H1 (cell line): ENCODE measurements around the gene COLQ.

Source experiments
- CEBPB ChIP-seq: IDR thresholded peaks from 2 replicates; pipeline ENCODE4 v1.6.1; 2012; ENCODE audit warnings: low read depth, low read length
- EZH2 ChIP-seq: fragments of 200-600 bp; sonication (generic); IDR thresholded peaks from 2 replicates; pipeline ENCODE4 v1.7.1; 2012; ENCODE audit warnings: low read depth, mild to moderate bottlenecking, moderate library complexity, low read length, inconsistent platforms; ENCODE audit not compliant: severe bottlenecking
- MAFK ChIP-seq: IDR thresholded peaks from 2 replicates; pipeline ENCODE4 v1.6.1; 2012; ENCODE audit warnings: low read depth, mild to moderate bottlenecking, improper control_type of control experiment, low read length
- POLR2A ChIP-seq, 2 experiments: IDR thresholded peaks; 1 replicate in 1 of 2; 2 replicates in 1 of 2; pipeline ENCODE4 v1.6.1; 2011; ENCODE audit warnings: low read depth in 2 of 2, low read length in 2 of 2, mild to moderate bottlenecking in 2 of 2; ENCODE audit errors: control extremely low read depth in 1 of 2
- RFX5 ChIP-seq: IDR thresholded peaks from 2 replicates; pipeline ENCODE4 v1.6.1; 2011; ENCODE audit warnings: low read depth, low read length, improper control_type of control experiment, borderline replicate concordance
- SP1 ChIP-seq: IDR thresholded peaks from 2 replicates; pipeline ENCODE4 v1.6.1; 2011; ENCODE audit warnings: low read depth, low read length
- TAF1 ChIP-seq: IDR thresholded peaks from 2 replicates; pipeline ENCODE4 v1.6.1; 2011; ENCODE audit warnings: mild to moderate bottlenecking, low read depth, low read length
- TF ChIP-seq, protein P1 (sequence below), 3 experiments: IDR thresholded peaks; 1 replicate in 2 of 3; 2 replicates in 1 of 3; pipeline versions ENCODE4 v1.5.1 to v1.6.1; 2011; ENCODE audit warnings: low read length in 3 of 3, mild to moderate bottlenecking in 3 of 3, inconsistent platforms in 2 of 3, low read depth in 1 of 3, moderate library complexity in 1 of 3; ENCODE audit not compliant: insufficient read depth in 1 of 3; ENCODE audit errors: control extremely low read depth in 1 of 3
- TF ChIP-seq, protein P2 (sequence below): IDR thresholded peaks from 2 replicates; pipeline ENCODE4 v1.6.1; 2012; ENCODE audit warnings: low read length, inconsistent platforms

DNA sequence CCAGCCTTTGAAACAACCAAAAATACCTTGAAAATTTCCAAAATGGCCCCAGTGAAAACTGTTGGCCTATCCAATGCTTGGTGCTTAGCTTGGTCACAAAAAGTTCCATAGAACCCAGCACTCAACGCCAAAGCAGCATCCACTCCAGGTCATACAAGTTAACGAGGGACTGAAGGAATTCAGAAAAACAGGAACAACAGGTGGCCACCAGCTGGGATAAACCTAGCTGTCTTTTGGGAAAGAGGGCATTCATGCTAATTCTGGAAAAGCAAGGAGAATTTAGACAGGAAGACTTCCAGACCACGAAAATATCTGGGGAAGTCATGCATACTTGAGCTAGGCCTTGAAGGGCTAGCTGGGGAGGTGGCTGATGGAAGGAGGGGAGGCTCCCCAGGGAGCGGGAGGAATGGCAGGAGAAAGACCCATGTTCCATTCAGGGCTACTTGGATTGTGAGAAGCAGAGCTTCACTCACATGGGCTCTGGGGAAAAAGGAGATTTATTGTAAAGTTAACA is 28.6 kb downstream of the COLQ start:
- TF ChIP-seq MAFK (no peak), SP1 (no peak), CEBPB (no peak), TAF1 (no peak), POLR2A (IDR thresholded peaks at IDR 0.05; ENCODE audit: control extremely low read depth in 1 of 2, low read depth in 2 of 2, low read length in 2 of 2) (no peak), EZH2 (no peak), RFX5 (no peak)
- TF ChIP-seq, protein P1, sequence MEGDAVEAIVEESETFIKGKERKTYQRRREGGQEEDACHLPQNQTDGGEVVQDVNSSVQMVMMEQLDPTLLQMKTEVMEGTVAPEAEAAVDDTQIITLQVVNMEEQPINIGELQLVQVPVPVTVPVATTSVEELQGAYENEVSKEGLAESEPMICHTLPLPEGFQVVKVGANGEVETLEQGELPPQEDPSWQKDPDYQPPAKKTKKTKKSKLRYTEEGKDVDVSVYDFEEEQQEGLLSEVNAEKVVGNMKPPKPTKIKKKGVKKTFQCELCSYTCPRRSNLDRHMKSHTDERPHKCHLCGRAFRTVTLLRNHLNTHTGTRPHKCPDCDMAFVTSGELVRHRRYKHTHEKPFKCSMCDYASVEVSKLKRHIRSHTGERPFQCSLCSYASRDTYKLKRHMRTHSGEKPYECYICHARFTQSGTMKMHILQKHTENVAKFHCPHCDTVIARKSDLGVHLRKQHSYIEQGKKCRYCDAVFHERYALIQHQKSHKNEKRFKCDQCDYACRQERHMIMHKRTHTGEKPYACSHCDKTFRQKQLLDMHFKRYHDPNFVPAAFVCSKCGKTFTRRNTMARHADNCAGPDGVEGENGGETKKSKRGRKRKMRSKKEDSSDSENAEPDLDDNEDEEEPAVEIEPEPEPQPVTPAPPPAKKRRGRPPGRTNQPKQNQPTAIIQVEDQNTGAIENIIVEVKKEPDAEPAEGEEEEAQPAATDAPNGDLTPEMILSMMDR (IDR thresholded peaks at IDR 0.05; ENCODE audit: control extremely low read depth in 1 of 3, insufficient read depth in 1 of 3, low read depth in 1 of 3, low read length in 3 of 3), result no peak
- TF ChIP-seq, protein P2, sequence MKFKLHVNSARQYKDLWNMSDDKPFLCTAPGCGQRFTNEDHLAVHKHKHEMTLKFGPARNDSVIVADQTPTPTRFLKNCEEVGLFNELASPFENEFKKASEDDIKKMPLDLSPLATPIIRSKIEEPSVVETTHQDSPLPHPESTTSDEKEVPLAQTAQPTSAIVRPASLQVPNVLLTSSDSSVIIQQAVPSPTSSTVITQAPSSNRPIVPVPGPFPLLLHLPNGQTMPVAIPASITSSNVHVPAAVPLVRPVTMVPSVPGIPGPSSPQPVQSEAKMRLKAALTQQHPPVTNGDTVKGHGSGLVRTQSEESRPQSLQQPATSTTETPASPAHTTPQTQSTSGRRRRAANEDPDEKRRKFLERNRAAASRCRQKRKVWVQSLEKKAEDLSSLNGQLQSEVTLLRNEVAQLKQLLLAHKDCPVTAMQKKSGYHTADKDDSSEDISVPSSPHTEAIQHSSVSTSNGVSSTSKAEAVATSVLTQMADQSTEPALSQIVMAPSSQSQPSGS, result no peak
